ENCODE results near the gene NCOA7.

DNA sequence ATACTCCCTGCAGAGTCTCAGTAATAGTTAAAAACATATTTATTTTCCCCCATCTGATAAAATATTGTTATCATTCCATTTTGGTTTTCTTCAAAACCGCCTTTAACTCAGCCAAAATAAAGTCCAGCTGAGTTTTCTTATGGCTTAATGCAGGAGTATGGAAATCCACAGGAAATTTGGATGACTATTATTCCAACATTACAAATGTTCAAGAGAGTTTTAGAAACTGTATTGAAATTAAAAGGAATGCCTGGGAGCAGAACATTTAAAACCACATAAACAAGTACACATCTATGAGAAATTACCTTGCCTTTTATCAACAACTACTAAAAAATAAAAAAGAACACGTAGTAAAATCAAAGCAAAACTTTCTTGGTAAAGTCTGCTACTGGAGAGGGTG lies 45.7 kb downstream of the NCOA7 start:
- TF ChIP-seq POLR2A (IDR thresholded peaks at IDR 0.05; ENCODE audit: low read depth, low read length) (no peak), POLR2AphosphoS5 (IDR thresholded peaks at IDR 0.05; ENCODE audit: low read depth, low read length) (no peak)

All from GM12892 (cell line).